ENCODE results near the gene BTBD2.

Gene BTBD2

DNA sequence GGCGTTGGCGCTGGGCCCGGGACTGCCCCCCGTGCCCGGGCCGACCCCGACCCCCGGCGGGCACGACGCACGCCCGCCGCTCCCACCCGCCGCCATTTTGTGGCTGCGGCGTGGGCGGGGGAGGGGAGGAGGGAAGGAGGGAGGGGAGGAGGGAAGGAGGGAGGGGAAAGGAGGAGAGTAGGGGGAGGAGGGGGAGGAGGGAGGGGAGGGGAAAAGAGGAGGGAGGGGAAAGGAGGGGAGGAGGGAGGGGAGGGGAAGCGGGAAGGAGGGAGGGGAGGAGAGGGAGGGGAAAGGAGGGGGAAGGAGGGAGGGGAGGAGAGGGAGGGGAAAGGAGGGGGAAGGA, at the start of gene BTBD2:
TSS of gene BTBD2 (minus strand) at position 107 of the 343 bp plus-strand sequence. CDS start at position 96, 11 bp downstream.
- peak; percentile 76 for DNase-seq

DNA sequence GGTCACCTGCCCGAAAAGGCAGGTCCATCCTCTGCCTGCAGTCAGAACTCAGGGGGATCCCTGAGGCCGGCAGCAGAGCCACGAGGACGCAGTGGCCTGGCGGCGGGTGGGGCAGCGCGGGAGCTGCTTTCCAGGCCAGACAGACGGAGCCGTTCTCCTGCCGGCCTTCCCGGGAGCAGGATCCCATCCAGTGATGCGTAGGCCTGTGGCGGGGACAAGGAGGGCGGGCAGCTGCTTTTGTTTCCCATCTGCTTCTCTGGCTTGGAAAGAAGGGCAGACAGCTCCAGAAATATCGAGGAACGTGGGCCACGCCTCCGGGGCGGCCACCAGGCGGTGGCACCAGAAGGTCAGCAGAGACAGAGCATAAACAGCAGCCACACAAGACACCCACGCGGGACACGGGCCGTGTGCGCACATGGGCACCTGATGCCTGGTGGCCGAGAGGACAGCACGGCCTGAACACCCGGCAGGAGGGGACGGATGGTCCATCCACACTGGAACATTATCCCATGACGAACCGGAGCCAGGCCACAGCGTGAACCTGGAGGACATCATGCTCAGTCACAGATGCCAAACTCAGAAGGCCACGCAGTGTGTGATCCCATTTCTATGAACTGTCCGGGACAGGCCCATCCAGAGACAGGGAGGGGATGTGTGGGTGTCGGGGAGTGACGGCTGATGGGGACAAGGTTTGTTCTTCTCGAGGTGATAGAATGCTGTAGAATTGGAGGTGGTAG, 49.4 kb upstream of the BTBD2 start:
- no peak for DNase-seq

DNA sequence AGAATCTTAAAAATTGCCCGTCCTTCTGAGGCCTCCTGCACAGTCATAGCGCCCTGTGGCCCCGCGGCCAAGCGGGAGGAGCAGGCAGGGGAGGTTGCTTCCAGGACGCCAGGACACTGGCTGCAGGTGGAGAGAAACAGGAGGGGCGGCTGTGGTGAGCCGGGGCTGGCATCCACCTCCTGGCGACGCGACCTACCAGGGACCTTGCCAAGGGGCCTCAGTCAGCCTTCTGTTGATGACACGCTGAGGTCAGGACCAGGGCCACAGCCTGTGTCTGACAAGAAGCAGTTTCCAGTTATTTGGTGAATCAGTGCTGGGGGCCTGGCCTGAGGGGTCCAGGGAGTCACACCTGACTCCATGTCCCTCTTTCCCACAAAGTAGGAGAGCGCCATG, 48.9 kb upstream of the BTBD2 start:
- DNase-seq = no peak

DNA sequence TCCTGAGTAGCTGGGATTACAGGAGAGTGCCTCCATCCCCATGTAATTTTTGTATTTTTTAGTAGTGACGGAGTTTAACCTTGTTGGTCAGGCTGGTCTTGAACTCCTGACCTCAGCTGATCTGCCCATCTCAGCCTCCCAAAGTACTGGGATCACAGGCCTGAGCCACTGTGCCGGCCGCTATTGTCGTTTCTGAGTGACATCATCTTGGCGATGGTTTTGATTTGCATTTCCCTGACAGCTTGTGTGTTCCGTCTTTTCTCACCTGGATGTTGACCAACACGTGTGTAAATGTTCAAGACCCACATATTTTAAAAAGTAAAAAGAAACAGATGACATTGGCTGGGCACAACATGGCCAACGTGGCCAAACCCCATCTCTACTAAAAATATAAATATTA, 48.3 kb upstream of the BTBD2 start:
- no peak for DNase-seq

DNA sequence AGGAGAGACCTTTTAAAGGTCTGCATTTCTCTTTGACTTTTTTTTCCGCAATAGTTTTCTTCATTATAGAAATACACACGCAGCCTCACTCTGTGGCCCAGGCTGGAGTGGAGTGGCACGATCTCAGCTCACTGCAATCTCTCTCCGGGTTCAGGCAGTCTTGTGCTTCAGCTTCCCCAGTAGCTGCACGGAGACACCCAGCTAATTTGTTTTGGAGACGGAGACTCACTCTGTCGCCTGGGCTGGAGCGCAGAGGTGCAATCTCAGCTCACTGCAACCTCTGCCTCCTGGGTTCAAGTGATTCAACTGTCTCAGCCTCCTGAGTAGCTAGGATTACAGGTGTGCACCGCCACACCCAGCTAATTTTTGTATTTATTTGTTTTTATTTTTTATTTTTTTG, 47.3 kb upstream of the BTBD2 start:
- no peak for DNase-seq

DNA sequence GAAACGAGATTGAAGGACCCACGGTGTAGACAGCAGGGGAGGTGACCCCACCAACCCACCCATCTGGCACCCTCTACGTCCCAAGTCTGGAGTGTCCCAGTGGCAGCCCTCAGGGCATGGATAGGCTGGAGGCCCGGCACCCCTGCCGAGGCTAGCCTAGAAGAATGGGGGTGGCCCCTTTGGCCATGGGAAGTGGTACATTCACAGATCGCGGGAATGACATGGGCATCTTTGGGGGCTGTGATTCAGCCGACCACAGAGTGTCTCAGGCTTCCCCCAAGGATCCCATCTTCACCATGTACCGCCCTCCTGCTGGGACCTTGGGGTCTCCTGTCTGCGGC, 46.8 kb upstream of the BTBD2 start:
- no peak for DNase-seq

DNA sequence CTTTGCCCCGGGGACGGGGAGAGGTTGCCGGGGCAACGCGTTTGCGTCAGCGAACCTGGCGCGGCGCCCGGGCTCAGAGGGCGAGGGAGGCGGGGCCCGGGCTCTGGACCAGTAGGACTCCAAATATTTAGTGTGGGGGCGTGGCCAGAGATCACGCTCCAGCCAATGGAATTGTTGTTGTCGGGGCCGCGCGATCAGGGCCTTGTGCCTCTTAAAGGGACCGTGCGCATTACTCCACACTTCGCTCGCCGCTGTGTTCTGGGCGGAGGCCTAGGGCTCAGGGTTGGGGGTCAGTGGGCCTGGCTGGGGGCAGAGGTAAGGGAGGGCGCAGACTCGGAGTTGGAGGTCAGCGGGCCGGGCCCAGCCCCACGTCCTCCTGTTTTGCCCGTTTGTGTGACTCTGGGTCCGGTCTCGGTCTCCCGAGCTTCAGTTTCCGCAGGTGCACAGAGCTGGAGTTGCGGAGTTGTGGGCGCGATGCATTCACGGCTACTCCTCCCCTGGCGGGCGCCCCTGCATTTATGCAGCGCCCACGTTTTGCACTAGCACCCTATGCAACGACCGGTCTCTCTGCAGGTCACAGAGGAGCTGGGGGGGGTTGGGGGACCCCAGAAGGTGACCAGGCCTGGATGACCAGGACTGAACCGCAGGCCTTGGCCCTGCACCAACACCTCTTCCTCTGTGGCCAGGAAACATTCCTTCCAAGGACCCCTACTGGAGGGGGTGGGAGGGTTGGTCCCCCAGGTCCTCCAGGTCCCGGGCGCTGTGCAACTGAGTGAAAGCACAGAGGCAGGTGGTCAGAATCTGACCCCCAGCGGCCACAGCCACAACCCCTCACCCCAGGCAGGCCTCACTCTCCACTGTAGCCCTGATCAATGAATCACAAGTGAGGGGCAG, 46.2 kb upstream of the BTBD2 start:
- DNase-seq = peak; percentile 98

DNA sequence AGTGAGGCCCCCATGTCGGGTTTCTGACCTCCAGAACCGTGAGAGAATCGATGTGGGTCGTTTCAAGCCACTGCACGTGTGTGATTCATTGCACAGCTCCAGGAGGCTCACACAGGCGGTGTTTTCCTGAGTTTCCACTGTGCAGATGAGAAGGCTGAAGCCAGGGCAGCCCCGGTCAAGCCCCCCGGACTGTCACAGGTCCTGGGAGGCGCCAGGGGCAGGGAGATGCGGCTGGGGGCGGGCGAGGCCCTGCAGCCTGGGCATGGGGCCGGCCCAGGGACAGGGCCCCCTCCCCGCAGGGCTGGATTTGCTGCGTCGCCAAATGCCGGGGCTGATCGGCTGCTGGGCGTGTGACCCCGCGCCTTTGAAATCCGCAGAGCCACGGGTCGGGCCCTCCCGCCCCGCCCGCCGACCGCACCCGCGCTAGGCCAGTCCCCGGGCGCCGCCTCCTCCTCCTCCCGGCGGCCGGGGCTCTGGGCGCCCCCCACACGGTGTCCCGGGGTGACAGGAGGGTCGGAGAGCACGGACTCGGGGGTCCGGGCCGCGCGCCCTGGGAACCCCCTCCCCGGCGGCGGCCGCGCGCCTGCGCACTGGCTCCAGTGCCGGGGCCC, 45.5 kb upstream of the BTBD2 start:
- DNase-seq = peak; percentile 77

DNA sequence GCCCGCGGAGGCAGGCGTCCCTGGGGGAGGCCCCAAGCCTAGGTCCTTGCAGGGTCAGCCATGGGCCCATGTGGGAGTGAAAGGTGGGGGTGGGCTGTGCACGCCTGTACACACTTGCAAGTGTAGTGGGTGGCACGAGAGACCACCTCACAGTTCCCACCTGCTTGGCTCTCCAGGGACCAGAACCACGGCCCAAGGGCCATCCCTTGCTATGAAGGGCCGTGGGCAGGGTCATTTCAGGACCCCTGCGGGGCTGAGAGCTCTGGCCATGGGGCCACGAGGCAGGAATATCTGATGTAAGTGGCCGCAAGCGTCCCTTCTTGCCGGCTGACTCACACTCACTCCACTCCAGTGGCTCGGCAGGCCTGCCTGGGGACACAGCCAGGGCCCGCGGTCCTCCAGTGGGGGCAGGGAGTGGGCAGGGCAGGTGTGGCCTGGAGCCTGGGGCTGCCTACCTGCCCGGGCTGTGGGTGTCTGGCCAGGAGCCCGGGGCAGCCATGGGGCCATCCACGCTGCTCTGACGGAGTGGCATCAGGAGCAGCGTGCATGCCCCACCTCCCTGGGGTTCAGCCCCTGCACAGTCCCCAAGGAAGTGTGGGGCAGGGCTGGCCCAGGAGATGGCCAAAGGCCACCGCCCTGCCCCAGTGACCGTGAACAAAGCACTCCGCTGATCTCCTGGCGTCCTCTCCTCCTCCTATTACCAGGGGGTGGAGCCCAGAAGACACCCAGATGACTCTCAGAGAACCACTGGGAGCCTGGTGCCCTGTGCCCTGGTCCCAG, 44.1 kb upstream of the BTBD2 start:
- DNase-seq = peak; percentile 78

DNA sequence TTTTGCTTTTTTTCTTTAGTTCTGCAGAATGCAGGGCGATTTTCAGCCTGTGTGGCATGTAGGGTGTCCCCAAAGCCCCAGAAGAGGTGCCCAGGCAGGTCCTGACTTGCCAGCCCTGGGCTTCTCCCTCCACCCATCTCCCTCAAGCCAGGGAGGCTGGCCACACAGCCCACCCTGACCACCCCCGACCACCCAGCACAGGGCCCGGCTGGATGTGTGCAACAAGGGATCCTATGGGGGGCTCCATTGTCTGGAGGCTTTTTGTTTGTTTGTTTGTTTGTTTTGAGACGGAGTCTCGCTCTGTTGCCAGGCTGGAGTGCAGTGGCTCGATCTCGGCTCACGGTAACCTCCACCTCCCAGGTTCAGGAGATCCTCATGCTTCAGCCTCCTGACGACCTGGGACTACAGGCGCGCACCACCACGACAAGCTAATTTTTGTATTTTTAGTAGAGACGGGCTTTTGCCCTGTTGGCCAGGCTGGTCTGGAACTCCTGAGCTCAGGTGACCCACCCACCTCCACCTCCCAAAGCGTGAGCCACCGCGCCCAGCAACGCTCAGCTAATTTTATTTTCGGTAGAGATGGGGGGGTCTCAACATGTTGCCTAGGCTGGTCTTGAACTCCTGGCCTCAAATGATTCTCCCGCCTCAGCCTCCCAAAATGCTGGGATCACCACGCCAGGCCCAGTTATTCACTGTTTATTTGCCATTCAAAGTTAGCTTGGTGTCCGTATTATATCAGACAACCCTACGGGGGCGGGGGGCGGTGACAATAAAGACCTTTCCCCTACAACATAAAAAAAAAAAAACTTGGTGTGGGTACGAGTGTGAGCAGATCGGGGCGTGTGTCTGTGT, 43.3 kb upstream of the BTBD2 start:
- no peak for DNase-seq

DNA sequence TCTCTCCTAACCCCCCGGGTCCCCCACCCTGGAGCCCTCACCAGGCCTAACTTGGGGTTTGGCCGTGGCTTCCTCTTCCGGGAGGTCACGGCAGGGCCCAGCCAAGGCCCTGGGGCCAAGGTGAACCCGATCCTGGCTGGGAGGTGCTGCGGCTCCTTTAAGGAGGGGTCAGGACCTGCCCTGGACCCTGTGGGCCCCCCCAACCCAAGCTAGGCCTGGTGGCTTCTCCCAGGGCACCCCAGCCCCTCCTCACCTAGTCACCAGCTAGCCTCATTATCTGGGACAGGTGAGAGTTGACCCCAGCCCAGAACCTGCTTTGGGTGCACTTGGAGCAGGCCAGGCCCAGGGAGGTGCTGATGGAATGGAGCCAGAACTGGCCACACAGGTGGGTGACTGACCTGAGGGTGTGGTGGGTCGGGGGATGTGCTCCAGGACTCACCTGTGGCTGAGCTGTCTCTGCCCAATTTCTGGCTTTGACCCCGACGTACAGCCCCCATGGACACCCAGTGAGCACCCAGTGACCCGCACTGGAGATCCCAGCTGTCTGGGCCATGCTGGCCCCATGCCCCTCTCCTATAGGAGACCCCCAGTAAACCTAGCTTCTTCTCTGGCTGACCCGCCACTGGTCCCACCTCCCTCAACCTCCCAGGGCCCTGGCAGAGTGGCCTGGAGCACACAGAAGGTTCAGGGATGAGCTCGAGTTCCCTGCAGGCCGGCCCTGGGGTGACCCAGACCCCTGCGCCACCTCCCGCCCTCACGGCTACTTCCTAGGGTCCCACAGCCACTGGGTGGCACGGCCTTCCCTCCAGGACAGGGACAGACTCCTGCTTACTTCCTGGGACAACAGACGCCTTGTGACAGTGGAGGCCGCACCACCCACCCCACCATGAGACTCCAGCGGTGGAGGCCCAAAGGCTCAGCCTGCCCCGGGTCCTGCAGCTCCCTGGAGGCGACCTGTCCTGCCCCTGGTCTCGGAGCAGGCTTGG, 42.3 kb upstream of the BTBD2 start:
- no peak for DNase-seq

DNA sequence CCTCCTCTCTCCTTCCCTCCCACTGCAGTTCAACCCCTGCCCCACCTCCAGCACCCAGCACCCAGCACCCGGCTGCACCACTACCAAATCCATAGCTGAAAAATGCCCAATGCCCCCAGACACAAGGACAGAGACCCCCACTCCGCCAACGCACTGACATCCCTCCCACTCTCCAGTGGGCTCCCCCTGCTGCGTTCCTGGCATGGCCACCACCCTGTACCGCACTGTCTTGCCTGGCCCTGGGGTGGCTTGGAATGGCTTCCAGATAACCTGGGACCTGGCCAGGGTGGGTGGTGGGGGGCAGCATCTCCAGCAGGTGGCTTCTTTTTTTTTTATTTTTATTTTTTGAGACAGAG, 41.3 kb upstream of the BTBD2 start:
- DNase-seq = no peak

DNA sequence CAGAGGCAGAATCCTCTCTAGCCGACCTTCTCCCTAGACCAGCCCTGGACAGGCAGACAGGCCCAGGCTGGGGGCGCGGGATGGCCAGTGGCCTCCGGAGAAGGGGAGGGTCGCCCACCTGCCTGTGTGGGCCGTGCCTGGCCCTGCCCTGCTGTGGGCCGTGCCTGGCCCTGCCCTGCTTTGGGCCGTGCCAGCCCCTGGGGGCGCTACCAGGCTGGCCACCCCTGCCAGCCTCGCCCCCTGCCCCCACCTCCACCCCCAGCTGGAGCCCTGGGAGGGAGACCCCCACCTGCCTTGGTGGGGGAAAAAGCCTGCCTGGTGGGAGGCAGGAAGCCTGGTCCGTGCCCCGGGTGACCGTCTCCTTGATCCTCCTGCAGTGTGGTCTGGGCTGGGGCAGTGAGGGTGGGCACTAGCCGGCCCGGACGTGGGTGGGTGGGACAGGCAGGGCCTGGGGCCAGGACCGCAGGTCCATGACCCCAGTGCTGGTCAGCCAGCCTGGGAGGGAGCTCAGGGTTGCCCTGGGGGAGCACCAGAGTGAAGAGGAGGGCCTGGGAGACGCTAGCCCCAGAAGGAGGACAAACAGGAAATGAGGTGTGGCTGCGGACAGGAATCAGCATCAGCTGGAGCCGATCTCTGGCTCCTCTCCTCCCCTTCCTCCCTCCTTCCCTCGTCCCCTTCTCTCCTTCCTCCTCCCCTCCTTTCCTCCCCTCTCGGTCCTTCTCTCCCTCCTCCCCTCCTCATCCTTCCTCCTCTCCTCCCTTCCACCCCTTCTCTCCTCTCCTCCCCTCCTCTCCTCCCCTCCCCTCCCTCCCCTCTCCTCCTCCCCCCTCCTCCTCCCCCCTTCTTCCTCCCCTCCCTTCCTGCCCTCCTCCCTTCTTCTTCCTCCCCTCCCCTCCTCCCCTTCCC, 40.7 kb upstream of the BTBD2 start:
- DNase-seq = peak; percentile 78

DNA sequence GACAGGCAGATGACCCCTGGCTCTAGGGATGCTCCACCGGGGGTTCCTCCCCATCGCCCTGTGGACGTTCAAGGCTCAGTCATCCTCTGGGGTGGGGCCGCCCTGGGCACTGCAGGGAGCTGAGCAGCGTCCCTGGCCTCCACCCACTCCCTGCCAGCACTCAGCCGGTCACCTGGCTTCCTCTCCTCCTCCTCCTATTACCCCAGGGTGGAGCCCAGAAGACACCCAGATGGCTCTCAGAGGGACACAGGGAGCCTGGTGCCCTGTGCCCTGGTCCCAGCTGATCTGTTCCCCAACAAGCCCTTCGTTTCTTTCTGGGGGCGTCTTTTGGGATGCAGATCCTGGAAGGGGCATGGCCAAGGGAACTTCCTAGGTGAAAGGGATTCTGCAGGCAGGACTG, 39.2 kb upstream of the BTBD2 start:
- no peak for DNase-seq

DNA sequence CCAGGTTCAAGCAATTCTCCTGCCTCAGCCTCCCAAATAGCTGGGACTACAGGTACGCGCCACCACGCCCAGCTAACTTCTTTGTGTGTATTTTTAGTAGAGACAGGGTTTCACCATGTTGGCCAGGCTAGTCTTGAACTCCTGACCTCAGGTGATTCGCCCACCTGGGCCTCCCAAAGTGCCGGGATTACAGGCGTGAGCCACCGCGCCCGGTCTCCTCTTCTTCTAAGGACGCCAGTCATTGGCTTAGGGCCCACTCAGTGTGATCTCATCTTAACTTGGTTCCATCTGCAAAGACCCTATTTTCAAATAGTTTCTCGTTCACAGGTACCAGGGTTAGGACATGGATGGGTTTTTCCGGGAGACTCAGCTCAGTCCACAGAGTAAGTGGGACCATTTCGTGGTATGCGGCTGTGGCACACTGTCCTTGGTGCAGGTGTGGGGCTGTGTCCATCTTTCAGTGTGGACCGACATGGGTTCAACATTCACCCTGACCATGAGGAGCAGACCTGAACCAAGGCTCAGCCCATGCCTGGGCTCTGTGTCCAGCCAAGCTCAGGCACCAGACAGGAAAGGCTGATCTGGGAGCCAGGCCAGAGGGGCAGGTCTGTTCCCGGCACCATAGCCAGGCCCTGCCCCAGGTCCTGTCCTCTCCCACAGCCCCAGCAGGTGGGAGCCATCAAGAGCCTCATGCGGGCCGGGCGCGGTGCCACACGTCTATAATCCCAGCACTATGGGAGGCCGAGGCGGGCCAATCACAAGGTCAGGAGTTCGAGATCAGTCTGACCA, 38.3 kb upstream of the BTBD2 start:
- no peak for DNase-seq

DNA sequence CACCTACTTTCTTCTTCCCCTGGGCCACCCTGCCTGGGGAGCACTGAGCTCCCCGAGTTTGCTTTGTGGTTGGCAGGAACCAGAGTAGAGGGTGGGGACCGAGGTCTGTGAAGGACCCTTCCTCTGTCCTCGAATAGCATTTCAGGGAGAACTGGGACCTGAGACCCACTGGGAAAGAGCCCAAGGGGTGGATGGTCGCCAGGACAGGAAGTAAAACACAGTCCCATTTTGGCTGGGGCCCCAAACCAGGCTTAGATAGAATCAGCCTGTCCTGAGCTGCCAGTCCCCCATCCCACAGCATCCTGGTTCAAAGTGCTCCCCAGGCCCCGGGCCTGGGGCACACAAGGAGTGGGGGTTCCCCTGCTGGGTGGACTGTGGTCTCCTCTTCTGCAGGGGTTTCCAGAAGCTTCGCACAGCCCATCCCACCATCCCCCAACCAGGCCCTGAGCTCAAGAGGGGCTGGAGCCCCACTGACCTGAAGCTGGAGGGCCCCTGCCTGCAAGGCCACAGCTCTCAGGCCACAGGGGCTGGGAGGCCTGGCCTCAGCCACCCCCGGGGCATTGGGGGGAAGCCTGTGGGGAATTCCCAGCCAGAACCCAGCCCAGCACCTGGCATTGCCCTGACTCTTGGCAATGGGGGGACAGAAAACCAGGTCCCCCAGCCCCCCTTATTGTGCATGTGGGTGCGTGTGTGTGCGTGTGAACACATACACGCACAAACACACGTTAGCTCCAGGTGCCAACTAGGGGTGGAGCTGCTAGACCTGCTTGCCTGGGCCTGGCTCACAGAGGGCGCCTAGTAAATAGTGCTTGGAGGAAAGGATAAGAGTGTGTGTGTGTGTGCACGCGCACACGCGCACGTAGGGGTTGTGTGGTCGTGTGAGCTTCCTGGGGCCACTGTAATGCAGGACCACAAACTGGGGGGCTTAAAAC, 36.5 kb upstream of the BTBD2 start:
- peak; percentile 29 for DNase-seq

DNA sequence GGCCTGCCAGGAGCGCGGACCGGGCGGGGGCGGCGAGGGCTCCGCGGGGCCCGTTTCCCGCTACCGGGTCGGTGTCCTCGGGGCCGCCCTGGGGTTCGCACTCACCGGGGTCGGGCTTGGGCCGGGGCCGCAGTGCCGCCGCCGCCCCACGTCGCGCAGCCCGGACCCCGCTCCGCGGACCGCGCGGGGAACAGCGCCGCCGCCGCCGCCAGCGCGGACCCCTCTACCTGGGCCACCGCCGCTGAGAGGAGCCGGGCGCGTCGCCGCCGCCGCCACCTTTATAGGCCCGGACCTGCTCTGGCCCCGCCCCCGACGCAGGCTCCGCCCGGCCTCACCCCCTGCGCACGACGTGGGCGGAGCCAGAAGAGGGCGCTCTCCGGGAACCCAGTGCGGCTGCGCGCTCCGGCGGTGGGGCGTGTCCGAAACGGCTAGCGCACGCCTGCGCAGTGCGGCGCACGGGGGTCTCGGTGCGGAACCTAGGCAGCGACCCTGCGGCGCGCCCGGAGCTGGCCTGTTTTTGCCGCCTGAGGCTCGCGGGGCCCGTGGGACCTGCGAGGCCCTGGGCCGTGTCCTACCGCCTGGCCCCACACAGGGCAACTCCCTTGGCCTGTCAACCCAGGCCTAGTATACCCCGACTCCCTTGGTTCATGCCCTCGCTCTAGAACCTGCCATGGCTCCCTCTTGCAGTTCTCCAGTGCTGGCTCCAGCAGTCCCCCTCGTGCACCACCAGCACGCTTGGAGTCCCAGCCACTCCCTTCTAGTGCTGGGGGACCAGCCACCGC, 35.7 kb upstream of the BTBD2 start, which contains the start of gene MKNK2:
TSS of gene MKNK2 (minus strand) at position 254 of the 782 bp plus-strand sequence. CDS start 393 bp downstream, outside the sequence.
- DNase-seq = peak; percentile 86

Measured in EL (cell line).